GM12801 (cell line): ENCODE data around the gene DMD.

Experiments
- CTCF ChIP-seq: IDR thresholded peaks from one replicate; pipeline ENCODE4 v1.5.1; 2011; ENCODE audit warnings: control low read depth; ENCODE audit not compliant: insufficient read length; ENCODE audit errors: extremely low read depth

Gene DMD

GRCh38 chrX:31545726-31546125, 1665.6 kb downstream of the DMD start:
- TF ChIP-seq CTCF: no peak

- TF ChIP-seq CTCF: no peak
These were observed 1666.2 kb downstream of the DMD start for GRCh38 chrX:31545191-31545590.

GRCh38 chrX:31543634-31544033, 1667.7 kb downstream of the DMD start:
- no peak for TF ChIP-seq CTCF

- no peak for TF ChIP-seq CTCF
These were observed 1668.8 kb downstream of the DMD start for GRCh38 chrX:31542566-31542965.

GRCh38 chrX:31540313-31540712, 1671.0 kb downstream of the DMD start:
- no peak for TF ChIP-seq CTCF

- TF ChIP-seq CTCF: no peak
These were observed 1683.8 kb downstream of the DMD start for GRCh38 chrX:31527455-31528126.

GRCh38 chrX:31523884-31524536, 1687.3 kb downstream of the DMD start:
- no peak for TF ChIP-seq CTCF
